DND-41 (cell line): ENCODE measurements around the gene ARMH2.

Source experiments
- CTCF ChIP-seq: IDR thresholded peaks from 2 replicates; pipeline ENCODE4 v1.5.1; 2012; ENCODE audit warnings: borderline replicate concordance, low read length, moderate library complexity, mild to moderate bottlenecking; ENCODE audit not compliant: poor library complexity, severe bottlenecking; ENCODE audit errors: extremely low read depth
- EZH2 ChIP-seq: IDR thresholded peaks from 3 replicates; pipeline ENCODE4 v1.6.1; 2012; ENCODE audit warnings: borderline replicate concordance, low read depth, mild to moderate bottlenecking, moderate library complexity, low read length, inconsistent platforms; ENCODE audit not compliant: severe bottlenecking

- no peak for TF ChIP-seq CTCF
- no peak for TF ChIP-seq EZH2
Measured at GRCh38 chr6:24778878-24779277, 19.8 kb downstream of the ARMH2 start.
